Cerebellar nuclear complex (tissue), 1 donor: ENCODE measurements around the gene CFAP141.
"Not testable (repeated sequence)": the region's sequence is repeated elsewhere in the genome, so short reads cannot be mapped to it uniquely, and the experiment has no call there.

ENCODE experiments used
- DNase-seq, 2 experiments: peaks; one replicate each; lab custom pipeline; 2025; lab: John Stamatoyannopoulos, UW

The CFAP141 gene

GRCh38 chr1:154206196-154206595 lies at the start of gene CFAP141:
Gene CFAP141 (minus strand): TSS chr1:154206333. CDS start chr1:154206307, 26 bp downstream.
- no peak for DNase-seq

- no peak for DNase-seq
Observed at GRCh38 chr1:154253671-154254070, 47.5 kb upstream of the CFAP141 start.

DNA sequence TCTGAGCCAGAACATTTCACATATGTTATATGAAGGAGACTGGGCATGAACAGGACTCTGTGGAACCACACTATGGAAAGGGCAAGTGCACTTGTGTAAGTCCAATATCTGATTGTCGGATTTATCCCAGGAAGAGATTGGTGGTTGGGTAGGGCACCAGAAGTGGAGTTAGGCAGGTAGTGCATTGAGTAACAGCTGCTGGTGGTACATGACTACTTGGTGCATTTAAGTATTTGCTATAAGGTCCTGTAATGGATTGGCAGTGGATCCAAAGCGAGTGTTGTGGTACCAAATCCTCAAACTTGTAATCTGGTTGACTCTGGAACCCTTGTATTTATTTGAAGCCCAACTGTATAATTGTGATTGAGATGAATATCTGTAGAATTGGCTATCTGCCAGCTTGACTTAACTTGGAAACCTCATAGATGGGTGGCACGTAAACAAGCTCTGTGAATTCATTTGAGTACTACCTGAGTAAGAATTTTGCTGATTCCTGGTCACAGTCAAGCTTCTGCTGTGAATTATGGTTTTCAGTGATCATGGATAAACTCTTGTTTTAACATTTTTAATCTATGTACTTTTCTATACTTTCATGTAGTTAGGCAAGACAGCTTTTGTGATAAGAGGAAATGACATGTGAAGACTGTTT lies 35.7 kb upstream of the CFAP141 start:
- no peak for DNase-seq

GRCh38 chr1:154240294-154240833 lies 34.2 kb upstream of the CFAP141 start:
- DNase-seq, result no peak

- no peak for DNase-seq
Observed at GRCh38 chr1:154239491-154239890, 33.4 kb upstream of the CFAP141 start.

DNA sequence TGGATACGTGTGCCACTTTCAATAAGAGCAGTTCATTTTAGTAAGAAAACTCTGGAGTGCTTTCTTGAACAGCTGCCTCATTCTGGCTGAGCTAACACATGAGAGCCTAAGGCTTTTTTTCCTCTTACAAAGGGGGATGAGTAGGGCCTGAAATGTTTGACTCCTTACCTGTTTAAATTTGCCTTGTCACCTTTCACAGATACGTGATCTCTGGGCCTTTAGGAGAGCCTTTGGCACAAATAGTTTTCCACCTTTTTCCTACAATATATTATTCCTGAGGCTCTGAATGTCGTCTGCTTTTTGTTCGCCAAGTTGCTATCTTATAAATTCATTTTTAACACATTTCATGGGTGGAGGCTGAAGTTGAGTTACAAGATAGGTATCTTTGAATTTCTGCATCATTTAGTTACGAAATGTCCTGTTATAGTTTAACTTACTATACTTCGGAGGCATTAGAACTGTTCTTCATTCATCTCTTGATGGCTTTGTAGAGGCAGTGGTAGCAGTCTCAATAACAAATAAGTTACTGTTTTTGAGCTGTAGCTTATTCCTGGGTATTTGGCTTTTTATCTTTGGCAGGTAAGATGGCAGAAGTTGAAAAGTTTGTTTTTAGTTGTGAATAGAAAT lies 31.9 kb upstream of the CFAP141 start:
- no peak for DNase-seq

DNA sequence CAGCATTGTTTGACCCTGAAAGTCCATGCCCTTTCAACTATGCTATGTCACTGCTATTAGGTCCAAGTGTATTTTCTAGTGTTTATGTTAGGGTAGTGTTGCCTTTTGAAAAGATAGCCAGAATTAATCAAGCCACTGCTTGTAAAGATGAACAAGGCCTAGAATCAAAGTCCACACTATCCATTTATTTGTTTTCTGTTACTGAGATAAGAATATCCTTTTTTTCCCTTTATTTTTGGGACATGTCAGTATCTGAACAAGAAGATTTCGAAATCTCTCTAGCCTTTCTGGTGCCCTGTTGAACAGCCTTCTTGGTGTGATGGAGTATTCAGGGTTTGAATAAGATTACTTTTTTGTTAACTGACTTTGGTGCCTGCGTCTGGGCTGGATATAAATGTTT lies 31.3 kb upstream of the CFAP141 start:
- no peak for DNase-seq

DNA sequence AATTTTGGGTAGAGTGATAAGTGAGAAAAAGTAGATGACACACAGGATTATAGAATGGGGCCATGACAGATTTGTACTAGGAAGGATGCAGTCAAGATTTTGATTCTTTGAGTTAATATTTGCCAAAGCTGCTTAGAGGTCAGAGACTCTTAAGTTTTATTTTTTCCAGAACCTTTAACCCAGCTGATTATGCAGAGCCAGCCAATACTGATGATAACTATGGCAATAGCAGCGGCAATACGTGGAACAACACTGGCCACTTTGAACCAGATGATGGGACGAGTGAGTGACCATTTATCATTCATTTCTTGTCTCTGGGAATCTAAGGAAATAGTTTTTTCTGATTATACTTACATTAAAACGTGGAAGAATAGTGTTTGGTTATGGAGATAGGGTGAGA lies 30.7 kb upstream of the CFAP141 start:
- DNase-seq, result no peak

DNA sequence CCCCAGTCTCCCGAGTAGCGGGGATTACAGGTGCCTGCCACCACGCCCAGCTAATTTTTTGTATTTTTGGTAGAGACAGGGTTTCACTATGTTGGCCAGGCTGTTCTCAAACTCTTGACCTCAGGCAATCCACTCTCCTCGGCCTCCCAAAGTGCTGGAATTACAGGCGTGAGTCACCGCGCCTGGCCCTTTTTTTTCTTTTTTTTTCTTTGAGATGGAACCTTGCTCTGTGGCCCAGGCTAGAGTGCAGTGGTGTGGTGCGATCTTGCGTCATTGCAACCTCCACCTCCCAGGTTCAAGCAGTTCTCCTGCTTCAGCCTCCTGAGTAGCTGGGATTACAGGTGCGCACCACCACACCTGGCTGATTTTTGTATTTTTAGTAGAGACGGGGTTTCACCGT lies 27.0 kb upstream of the CFAP141 start:
- DNase-seq, result not testable (repeated sequence)

DNA sequence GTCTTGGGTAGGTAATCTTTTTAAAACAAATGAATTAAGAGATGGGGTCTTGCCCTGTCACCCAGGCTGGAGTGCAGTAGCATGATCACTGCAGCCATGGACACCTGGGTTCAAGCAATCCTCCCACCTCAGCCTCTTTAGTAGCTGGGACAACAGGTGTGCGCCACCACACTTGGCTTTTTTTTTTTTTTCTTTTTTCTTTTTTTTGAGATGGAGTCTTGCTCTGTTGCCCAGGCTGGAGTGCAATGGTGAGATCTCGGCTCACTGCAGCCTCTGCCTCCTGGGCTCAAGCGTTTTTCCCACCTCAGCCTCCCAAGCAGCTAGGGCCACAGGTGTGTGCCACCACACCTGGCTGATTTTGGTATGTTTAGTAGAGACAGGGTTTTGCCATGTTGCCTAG lies 25.0 kb upstream of the CFAP141 start:
- not testable (repeated sequence) for DNase-seq

GRCh38 chr1:154225370-154225769 lies 19.2 kb upstream of the CFAP141 start:
- DNase-seq, result no peak

GRCh38 chr1:154223621-154224020 lies 17.5 kb upstream of the CFAP141 start:
- DNase-seq, result no peak

DNA sequence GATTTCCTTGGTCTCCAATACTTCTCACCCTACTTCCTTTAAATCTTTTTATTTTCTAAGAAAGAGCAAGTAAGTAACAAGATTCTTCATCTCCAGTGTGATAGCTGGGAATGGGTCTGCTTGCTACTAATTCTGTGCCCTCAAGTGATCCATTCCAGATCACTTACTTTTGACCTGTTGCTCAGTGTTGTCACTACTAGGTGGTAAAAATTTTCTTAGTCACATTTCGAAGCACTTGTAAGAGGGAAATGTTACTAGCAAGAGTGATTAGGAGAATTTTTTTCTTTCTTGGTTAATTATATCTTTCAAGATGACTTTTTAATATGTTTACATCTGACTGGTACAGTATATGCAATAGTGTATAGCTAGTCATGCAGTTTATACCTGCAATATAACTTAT lies 16.8 kb upstream of the CFAP141 start:
- DNase-seq, result no peak

- DNase-seq, result no peak
Observed at GRCh38 chr1:154222518-154222917, 16.4 kb upstream of the CFAP141 start.

DNA sequence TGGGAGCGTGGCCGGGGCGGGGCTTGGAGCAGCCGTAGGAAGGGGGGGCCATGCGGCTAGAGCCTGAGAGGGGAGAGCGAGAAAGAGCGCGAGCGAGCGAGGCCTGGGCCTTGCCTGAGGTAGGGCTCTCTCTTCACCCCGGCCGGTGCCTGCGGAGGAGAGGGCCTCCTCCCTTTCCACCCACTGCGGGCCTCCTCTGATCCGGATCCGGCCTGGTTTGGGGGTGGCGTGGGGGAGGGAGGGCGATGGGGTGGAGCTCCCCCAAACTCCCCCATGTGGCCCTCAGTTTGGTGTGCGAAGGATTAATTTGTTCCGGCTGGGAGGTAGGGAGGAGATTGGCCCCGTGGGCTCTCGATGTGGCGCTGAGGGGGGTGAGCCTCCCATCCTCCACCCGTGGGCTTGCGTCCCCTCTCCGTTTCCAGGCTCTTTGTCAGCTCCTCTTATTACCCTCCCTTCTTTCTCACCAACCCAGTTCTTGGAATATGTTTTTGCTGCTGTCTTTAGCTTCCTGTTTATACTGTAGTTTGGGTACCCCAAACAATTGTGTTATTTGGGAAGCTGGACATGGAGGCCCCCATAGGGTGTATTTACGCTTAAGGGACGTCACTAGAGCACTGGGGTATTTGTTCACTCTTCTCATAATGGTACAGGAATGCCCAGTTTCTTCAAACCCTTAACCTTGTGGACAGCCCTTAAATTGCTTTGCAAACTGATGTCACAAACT lies 15.3 kb upstream of the CFAP141 start:
- no peak for DNase-seq

DNA sequence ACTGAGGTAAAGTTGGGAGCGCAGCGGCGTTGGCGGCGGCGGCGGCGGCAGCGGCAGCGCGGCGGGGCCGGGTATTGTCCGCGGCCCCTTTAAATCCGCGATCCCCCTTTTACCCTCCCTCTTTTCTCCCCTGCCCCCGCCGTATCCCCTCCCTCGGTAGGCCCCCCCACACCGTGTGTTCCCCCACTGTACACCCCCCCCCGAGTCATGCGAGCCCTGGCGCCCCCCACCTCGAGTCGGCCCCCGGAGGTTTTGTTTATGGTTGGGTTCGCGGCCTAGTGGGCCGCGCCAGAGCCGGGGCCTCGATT lies 14.8 kb upstream of the CFAP141 start:
- DNase-seq, result no peak

DNA sequence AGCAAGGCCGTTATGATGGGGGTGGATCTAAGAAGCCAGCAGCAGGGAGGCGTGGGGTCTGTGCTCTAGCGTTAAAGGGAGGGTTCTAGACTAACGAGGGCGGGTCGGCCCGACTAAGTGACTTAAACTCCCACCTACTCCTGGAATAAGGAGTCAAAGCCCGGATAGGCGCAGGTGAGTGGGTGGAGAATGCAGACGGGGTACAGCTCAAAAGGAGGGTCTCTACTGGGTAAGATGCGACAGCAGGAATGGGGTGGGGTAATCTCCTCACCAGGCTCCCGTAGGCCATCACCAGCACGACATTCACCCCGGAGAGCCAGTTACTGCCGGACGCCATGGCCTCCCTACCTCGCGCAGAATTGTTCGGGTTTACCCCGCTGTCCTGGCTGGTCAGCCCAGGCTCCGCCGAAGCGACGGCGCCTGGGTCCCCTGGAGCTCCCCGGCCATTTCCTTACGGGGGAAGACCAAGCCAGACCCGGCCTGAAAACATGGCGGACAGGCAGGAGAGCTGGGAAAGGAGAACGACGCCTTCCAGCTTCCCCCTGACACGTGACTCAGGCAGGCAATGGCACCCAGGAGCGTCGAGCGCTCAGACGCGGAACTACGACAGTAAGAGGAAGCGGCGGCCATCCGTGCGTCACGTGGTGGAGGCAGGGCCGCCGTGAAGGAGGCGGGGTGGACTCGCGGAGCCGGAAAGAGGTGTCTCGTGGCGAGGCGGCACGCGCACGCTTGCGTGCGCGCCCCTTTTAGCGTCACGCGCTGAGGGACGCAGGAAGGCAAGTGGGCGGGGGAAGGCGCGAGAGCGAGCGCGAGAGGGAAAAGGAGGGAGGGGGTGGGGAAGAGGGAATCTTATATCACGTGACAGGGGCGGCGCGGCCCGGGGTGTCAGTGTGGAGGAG lies 14.2 kb upstream of the CFAP141 start, which contains the start of gene UBAP2L:
Gene UBAP2L, plus strand, starts transcription at position 885 of the 899 bp plus-strand sequence. CDS start 4,169 bp downstream, outside the sequence.
- DNase-seq, result peak; percentile 96 to 100

DNA sequence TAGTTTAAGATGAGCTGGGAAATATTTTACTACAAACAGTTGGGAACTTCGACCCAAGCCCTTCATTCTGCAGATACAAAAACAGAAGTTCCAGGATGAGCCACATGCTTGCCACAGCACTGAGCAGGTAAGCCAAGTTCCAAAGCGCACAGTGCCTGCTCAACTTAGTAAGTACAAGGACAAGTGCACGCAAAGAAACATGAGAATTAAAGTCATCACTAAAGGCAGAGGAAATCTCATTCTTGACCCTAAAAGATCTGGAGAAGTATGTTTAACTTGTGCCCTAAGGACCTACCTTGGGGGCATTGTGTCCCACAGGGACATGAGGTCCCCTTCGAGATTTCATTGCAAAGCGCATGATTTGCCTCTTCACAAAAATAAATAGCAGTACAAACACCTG lies 13.4 kb upstream of the CFAP141 start:
- no peak for DNase-seq

DNA sequence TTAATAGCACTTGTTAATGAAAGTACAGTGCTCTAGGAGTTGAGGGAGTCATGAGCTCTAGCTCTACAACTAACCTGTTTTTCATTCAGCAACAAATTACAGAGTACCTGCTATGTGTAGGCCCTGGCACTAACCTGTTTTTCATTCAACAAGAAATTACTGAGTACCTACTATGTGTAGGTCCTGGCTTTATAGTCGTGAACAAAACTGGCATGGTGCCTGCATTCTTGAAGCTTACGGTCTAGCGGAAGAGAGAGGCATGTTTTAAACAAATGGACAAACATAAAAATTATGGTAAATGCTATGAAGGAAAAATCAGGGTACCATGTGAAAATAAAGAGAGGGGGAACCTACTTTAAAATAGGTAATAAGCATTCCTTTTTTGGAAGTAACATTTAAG lies 12.4 kb upstream of the CFAP141 start:
- no peak for DNase-seq

DNA sequence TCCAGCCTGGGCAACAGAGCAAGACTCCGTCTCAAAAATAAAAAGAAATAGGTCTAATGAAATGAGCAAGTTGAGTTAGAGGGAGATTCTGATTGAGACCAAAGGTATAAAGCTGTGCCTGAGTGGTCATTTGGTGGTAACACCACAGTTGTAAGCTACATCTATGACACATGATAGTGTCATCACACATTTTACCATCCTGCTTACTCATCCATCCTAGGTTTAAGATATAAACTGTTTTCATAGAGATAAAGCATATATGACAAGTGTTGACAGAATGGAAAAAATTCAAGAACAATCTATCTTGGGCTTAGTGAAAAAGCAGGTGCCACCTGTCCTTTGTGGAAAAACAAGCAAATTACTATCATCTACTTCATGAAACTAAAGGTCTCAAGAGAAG lies 7.1 kb upstream of the CFAP141 start:
- no peak for DNase-seq

GRCh38 chr1:154212083-154212482 lies 6.0 kb upstream of the CFAP141 start:
- no peak for DNase-seq
